ENCODE measurements around the gene KRTAP25-1.

Gene KRTAP25-1

GRCh38 chr21:30257773-30258172, 31.5 kb downstream of the KRTAP25-1 start:
- TF ChIP-seq, protein P1, sequence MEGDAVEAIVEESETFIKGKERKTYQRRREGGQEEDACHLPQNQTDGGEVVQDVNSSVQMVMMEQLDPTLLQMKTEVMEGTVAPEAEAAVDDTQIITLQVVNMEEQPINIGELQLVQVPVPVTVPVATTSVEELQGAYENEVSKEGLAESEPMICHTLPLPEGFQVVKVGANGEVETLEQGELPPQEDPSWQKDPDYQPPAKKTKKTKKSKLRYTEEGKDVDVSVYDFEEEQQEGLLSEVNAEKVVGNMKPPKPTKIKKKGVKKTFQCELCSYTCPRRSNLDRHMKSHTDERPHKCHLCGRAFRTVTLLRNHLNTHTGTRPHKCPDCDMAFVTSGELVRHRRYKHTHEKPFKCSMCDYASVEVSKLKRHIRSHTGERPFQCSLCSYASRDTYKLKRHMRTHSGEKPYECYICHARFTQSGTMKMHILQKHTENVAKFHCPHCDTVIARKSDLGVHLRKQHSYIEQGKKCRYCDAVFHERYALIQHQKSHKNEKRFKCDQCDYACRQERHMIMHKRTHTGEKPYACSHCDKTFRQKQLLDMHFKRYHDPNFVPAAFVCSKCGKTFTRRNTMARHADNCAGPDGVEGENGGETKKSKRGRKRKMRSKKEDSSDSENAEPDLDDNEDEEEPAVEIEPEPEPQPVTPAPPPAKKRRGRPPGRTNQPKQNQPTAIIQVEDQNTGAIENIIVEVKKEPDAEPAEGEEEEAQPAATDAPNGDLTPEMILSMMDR (IDR thresholded peaks at IDR 0.05; ENCODE audit: control extremely low read depth, extremely low read depth, low read depth, missing control alignments) = no peak
- ChIA-PET POLR2A (no interaction called here), CTCF (interaction anchor here (1.1 kb wide), 1 partner anchor 23 kb away, joined by 3 read pairs; no protein-coding TSS in a partner anchor)

GRCh38 chr21:30256100-30256499, 33.2 kb downstream of the KRTAP25-1 start:
- DNase-seq (ENCODE audit: extremely low spot score) = no peak
- POLR2A ChIA-PET = no interaction called here
- TF ChIP-seq, protein P1 (IDR thresholded peaks at IDR 0.05; ENCODE audit: control extremely low read depth, extremely low read depth, low read depth, missing control alignments) = no peak
- CTCF ChIA-PET = no interaction called here

More at GRCh38 chr21:30257773-30258172, 31.5 kb downstream of the KRTAP25-1 start:
- no peak for DNase-seq (ENCODE audit: extremely low spot score)

DNA sequence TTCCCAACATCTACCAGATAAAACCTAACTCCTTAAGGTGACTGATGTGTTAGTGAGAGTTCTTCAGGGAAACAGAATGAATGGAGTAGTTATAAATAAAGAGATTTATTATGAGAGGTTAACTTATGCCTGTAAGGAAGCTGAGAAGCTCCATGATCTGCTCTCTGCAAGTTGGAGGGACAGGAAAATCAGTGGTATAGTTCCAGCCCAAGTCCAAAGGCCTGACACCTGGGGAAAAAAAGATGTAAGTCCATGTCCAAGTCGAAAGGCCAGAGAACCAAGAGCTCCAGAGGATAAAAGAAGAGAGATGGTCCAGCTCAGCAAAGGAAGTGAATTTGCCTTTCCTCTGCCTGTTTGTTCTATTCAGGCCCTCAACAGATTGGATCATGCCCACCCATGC, 33.6 kb downstream of the KRTAP25-1 start:
- no peak for DNase-seq (ENCODE audit: extremely low spot score)
- POLR2A ChIA-PET = no interaction called here
- TF ChIP-seq, protein P1 (IDR thresholded peaks at IDR 0.05; ENCODE audit: control extremely low read depth, extremely low read depth, low read depth, missing control alignments) = no peak
- CTCF ChIA-PET = interaction anchor here (1.2 kb wide), 1 partner anchor 8 kb away, joined by 3 read pairs; no protein-coding TSS in a partner anchor

- TF ChIP-seq, protein P1 (IDR thresholded peaks at IDR 0.05; ENCODE audit: control extremely low read depth, extremely low read depth, low read depth, missing control alignments) = no peak
- no peak for DNase-seq (ENCODE audit: extremely low spot score)
- ChIA-PET CTCF (no interaction called here), POLR2A (no interaction called here)
Observed at GRCh38 chr21:30251781-30252180, 37.5 kb downstream of the KRTAP25-1 start.

DNA sequence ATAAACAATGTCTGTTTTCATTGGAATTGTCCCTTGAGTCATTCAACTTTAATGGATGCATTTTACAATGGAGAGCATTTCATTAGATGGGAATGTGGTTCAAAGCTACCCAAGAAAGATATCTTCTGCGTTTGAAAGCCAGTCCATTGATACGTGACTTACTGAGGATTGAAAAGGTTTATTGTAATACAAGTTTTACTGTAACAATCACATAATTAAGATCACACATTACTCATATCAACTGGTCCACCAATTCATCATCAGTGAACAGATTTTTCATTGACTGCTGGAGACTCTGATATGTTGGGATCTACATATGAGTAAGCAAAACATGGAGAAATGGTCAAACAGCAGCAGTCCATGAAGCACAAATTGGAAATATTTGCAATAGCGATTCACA, 39.4 kb downstream of the KRTAP25-1 start:
- ChIA-PET CTCF (no interaction called here), POLR2A (no interaction called here)
- TF ChIP-seq, protein P1 (IDR thresholded peaks at IDR 0.05; ENCODE audit: control extremely low read depth, extremely low read depth, low read depth, missing control alignments) = no peak
- DNase-seq (ENCODE audit: extremely low spot score) = no peak

GRCh38 chr21:30248844-30249243, 40.5 kb downstream of the KRTAP25-1 start:
- ChIA-PET POLR2A (no interaction called here), CTCF (no interaction called here)
- DNase-seq (ENCODE audit: extremely low spot score) = no peak
- TF ChIP-seq, protein P1 (IDR thresholded peaks at IDR 0.05; ENCODE audit: control extremely low read depth, extremely low read depth, low read depth, missing control alignments) = no peak

GRCh38 chr21:30245061-30245460, 44.3 kb downstream of the KRTAP25-1 start:
- TF ChIP-seq, protein P1 (IDR thresholded peaks at IDR 0.05; ENCODE audit: control extremely low read depth, extremely low read depth, low read depth, missing control alignments) = no peak
- no peak for DNase-seq (ENCODE audit: extremely low spot score)
- POLR2A ChIA-PET = no interaction called here
- CTCF ChIA-PET = interaction anchor here (0.9 to 1.3 kb wide), 3 partner anchors 9 to 27 kb away, joined by 3 to 5 read pairs (median 3); no protein-coding TSS in a partner anchor

Data from GM10248 (cell line).